Peyer's patch (tissue), 4 donors: ENCODE data around the gene SCRN1.

ENCODE experiments used
- POLR2A ChIP-seq, 2 donors: fragments of 450-650 bp; IDR thresholded peaks; one replicate each; pipeline ENCODE4 v1.5.1; 2017; ENCODE audit warnings: antibody characterized with exemption in 2 of 2, mild to moderate bottlenecking in 2 of 2, moderate library complexity in 2 of 2
- TF ChIP-seq, protein P1 (sequence below), 6 experiments: fragments of 450-650 bp in 4 of 6; fragments of 200-600 bp in 2 of 6; sonication (generic) in 1 of 6; IDR thresholded peaks; one replicate each; pipeline ENCODE4 v1.5.1; 2017 to 2019; ENCODE audit warnings: antibody characterized with exemption in 6 of 6, mild to moderate bottlenecking in 3 of 6, moderate library complexity in 1 of 6

DNA sequence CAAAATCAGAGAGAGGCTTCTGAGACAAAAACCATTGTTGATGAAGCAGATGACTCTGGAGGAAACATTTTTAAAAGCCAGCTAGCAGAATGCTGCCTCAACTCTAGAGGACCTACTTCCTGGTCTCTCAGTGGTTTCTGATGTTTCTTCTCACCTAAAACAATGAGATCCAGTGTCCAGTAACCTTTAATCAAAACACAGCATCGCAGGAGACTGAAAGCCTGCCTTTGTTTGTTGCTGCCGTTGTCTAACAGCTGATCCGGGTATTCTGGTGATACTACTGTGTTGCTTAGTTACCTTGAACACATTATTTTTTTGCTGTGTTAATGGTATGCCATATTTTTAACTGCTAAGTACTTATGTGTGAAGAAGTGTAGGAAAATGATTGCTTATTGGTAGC, 112.4 kb downstream of the SCRN1 start:
- TF ChIP-seq, protein P1, sequence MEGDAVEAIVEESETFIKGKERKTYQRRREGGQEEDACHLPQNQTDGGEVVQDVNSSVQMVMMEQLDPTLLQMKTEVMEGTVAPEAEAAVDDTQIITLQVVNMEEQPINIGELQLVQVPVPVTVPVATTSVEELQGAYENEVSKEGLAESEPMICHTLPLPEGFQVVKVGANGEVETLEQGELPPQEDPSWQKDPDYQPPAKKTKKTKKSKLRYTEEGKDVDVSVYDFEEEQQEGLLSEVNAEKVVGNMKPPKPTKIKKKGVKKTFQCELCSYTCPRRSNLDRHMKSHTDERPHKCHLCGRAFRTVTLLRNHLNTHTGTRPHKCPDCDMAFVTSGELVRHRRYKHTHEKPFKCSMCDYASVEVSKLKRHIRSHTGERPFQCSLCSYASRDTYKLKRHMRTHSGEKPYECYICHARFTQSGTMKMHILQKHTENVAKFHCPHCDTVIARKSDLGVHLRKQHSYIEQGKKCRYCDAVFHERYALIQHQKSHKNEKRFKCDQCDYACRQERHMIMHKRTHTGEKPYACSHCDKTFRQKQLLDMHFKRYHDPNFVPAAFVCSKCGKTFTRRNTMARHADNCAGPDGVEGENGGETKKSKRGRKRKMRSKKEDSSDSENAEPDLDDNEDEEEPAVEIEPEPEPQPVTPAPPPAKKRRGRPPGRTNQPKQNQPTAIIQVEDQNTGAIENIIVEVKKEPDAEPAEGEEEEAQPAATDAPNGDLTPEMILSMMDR (IDR thresholded peaks at IDR 0.05): no peak
- TF ChIP-seq POLR2A (IDR thresholded peaks at IDR 0.05): no peak
